HepG2 (cell line): ENCODE measurements around the gene PSG6.
"Not testable (repeated sequence)": the region's sequence is repeated elsewhere in the genome, so short reads cannot be mapped to it uniquely, and the experiment has no call there.

Source experiments
- BCL3 ChIP-seq: sonication (generic); formaldehyde crosslinking; IDR thresholded peaks from 2 replicates; pipeline ENCODE4 v1.5.1; 2020; ENCODE audit warnings: mild to moderate bottlenecking, missing genetic modification reagents, moderate library complexity
- CEBPB ChIP-seq: IDR thresholded peaks from 2 replicates; pipeline ENCODE4 v1.6.1; 2011; ENCODE audit warnings: low read depth, low read length, improper control_type of control experiment, borderline replicate concordance
- HMGA1 ChIP-seq: sonication (generic); formaldehyde crosslinking; conservative IDR thresholded peaks from 2 replicates; pipeline ENCODE4 v1.4.0; 2020; ENCODE audit warnings: missing genetic modification reagents
- MAX ChIP-seq: IDR thresholded peaks from 2 replicates; pipeline ENCODE4 v1.6.1; 2012; ENCODE audit warnings: inconsistent platforms
- SETDB1 ChIP-seq: sonication (generic); formaldehyde crosslinking; IDR thresholded peaks from 2 replicates; pipeline ENCODE4 v1.5.1; 2020; ENCODE audit warnings: missing genetic modification reagents, mild to moderate bottlenecking, borderline replicate concordance
- STAG1 ChIP-seq: sonication (generic); formaldehyde crosslinking; IDR thresholded peaks from 2 replicates; pipeline ENCODE4 v1.4.0; 2020; ENCODE audit warnings: missing genetic modification reagents
- ZNF274 ChIP-seq: sonication (generic); formaldehyde crosslinking; IDR thresholded peaks from 2 replicates; pipeline ENCODE4 v1.5.1; 2020; ENCODE audit warnings: mild to moderate bottlenecking, missing genetic modification reagents
- ZNF510 ChIP-seq: sonication (generic); formaldehyde crosslinking; IDR thresholded peaks from 2 replicates; pipeline ENCODE4 v1.4.0; 2020; ENCODE audit warnings: low read depth, mild to moderate bottlenecking, missing genetic modification reagents

- TF ChIP-seq CEBPB; HMGA1; BCL3 (CRISPR knock-in tag); SETDB1; MAX; ZNF510 (CRISPR knock-in tag); ZNF274 (CRISPR knock-in tag); STAG1: not testable (repeated sequence)
These were observed 19.4 kb upstream of the PSG6 start, which contains the start of gene PSG7 for GRCh38 chr19:42937107-42937506.
